Mucosa of stomach (tissue), 1 donor: Measurements from ENCODE around the gene LRRC4.

Experiments
- H3K27me3 ChIP-seq: one replicate; pipeline ENCODE4 v1.7.0; 2013; ENCODE audit warnings: mild to moderate bottlenecking, low read length; ENCODE audit not compliant: control insufficient read depth, insufficient read depth
- H3K36me3 ChIP-seq: one replicate; pipeline ENCODE4 v1.7.0; 2013; ENCODE audit warnings: low read length; ENCODE audit not compliant: control insufficient read depth, insufficient read depth
- H3K4me1 ChIP-seq: one replicate; pipeline ENCODE4 v1.7.0; 2013; ENCODE audit warnings: mild to moderate bottlenecking, low read length; ENCODE audit not compliant: control insufficient read depth, insufficient read depth
- H3K4me3 ChIP-seq: one replicate; pipeline ENCODE4 v1.7.0; 2013; ENCODE audit warnings: low read length
- H3K9ac ChIP-seq: one replicate; pipeline ENCODE4 v1.7.0; 2013; ENCODE audit warnings: mild to moderate bottlenecking, low read length, moderate library complexity
- H3K9me3 ChIP-seq: one replicate; pipeline ENCODE4 v1.7.0; 2013; ENCODE audit warnings: mild to moderate bottlenecking, low read length, moderate library complexity; ENCODE audit not compliant: control insufficient read depth
- donor health status: Pancreatic carcinoma.

Gene LRRC4, protein sequence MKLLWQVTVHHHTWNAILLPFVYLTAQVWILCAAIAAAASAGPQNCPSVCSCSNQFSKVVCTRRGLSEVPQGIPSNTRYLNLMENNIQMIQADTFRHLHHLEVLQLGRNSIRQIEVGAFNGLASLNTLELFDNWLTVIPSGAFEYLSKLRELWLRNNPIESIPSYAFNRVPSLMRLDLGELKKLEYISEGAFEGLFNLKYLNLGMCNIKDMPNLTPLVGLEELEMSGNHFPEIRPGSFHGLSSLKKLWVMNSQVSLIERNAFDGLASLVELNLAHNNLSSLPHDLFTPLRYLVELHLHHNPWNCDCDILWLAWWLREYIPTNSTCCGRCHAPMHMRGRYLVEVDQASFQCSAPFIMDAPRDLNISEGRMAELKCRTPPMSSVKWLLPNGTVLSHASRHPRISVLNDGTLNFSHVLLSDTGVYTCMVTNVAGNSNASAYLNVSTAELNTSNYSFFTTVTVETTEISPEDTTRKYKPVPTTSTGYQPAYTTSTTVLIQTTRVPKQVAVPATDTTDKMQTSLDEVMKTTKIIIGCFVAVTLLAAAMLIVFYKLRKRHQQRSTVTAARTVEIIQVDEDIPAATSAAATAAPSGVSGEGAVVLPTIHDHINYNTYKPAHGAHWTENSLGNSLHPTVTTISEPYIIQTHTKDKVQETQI

DNA sequence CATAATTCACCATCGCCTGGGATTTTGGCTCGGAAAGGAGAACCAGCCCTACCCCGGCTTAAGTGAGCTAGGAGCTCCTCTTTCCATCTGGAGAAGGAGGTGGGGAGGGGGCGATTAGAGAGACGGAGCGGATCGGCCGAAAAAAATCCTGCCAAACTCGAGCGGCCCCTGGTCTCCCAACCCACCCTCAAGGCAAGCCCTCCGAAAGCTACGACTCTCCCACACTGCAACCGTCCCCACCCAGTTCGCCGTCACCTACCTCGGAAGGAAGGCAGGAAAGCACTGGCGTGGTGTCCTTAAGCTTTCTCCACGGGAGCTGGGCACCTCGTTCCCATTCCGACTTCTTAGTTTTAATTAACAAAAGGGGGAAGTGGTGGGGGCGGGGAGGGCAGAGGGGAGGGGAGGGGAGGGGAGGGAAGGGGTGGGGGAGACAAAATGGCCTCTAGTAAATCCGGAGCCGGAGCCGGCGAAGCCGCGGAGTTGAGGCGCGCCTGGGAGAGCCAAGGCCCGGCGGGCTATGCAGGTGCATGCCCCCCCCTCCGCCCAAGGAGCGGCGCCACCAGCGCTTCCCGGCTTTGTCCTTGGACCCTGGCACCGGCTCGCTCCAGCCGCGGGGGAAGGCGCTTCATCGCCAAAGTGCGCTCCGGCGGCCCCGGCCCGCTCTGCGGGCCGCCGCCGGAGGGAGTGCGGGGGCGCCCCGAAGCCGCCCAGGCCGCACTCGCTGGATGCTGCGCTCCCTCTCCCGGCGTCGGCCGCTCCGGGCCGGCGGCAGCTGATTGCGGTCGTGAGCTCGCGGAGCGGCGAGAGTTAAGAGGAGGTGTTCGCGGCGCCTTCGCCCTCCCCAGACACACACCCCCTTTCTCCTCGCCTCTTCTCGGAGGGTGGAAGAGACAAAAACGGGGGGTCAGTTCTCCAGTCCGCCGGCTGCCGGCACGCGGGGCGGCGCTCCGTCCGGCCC is at the start of gene LRRC4:
TSS of gene LRRC4 (minus strand) at position 784 of the 958 bp plus-strand sequence. CDS start 797 bp downstream, outside the sequence.
- Histone ChIP-seq H3K9me3 (no peaks in the 10 kb centered on the region), H3K27me3 (peaks cover 3% of the 10 kb centered on the region), H3K4me3 (no peak within 1 kb of the TSS), H3K9ac (no peak within 1 kb of the TSS), H3K36me3 (no peaks in the 10 kb centered on the region), H3K4me1 (peaks cover 8% of the 10 kb centered on the region)

- Histone ChIP-seq H3K36me3 (peaks cover 13% of the 10 kb centered on the region), H3K9ac (no peak overlapping the region), H3K9me3 (no peaks in the 10 kb centered on the region), H3K4me1 (peaks cover 14% of the 10 kb centered on the region), H3K27me3 (no peaks in the 10 kb centered on the region), H3K4me3 (no peak overlapping the region)
These were observed 48.9 kb upstream of the LRRC4 start for GRCh38 chr7:128080169-128080568.

DNA sequence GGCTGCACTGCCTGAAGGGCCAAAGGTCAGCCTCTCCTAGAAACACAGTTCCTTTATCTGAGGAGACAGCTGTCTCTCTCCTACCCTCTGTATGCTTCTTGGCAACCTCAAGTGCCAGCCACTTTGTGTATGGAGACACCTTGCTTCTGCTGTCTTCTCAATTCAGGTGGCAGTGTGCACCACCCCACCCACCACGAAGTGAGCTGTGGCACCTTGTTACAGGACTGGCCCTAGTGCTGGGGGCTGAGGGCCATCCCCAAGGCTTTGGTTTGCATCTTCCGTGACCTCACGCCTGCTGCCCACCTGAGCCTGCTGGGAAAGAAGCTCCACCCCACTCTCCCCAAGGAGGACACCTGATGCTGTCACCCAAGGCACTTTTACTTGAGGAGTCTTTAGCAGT is 47.1 kb upstream of the LRRC4 start:
- Histone ChIP-seq H3K36me3 (peaks cover 13% of the 10 kb centered on the region), H3K4me1 (peaks cover 14% of the 10 kb centered on the region), H3K9ac (no peak overlapping the region), H3K9me3 (no peaks in the 10 kb centered on the region), H3K4me3 (no peak overlapping the region), H3K27me3 (no peaks in the 10 kb centered on the region)

DNA sequence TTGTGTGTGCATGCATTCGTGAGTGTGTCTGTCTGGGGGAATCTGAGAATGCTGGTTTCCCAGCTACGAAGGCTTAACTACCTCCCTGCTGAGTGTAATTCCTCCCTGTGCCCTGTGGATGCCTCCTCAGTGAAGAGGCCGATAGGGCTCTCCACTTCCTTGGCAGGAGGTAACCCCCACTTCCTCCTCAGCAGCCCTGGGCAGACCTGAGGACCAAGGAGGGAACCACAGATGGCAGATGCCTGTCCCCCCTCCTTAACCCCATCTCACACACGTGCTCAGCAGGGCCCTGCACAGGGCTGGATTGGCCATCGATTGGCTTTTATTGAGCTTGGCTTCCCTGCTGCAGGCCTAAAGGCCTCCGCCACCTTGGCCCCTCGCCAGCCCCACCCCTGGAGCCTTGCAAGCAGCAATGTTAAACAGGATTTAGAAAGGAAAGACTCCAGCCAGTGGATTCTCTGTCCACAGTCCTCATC is 45.6 kb upstream of the LRRC4 start:
- H3K4me3 ChIP-seq, result no peak overlapping the region

GRCh38 chr7:128076196-128076795 is 45.1 kb upstream of the LRRC4 start:
- no peak overlapping the region for H3K4me3 ChIP-seq
- H3K27me3 ChIP-seq, result no peaks in the 10 kb centered on the region
- H3K9me3 ChIP-seq, result no peaks in the 10 kb centered on the region
- no peak overlapping the region for H3K9ac ChIP-seq
- H3K4me1 ChIP-seq, result peaks cover 14% of the 10 kb centered on the region
- peaks cover 7% of the 10 kb centered on the region for H3K36me3 ChIP-seq

More for the DNA sequence above, 45.6 kb upstream of the LRRC4 start:
- Histone ChIP-seq H3K9me3 (no peaks in the 10 kb centered on the region), H3K9ac (no peak overlapping the region), H3K27me3 (no peaks in the 10 kb centered on the region), H3K36me3 (peaks cover 12% of the 10 kb centered on the region), H3K4me1 (peaks cover 14% of the 10 kb centered on the region)

- Histone ChIP-seq H3K36me3 (peaks cover 7% of the 10 kb centered on the region), H3K9me3 (no peaks in the 10 kb centered on the region), H3K27me3 (no peaks in the 10 kb centered on the region), H3K4me1 (peaks cover 14% of the 10 kb centered on the region), H3K9ac (no peak overlapping the region), H3K4me3 (no peak overlapping the region)
These were observed 44.2 kb upstream of the LRRC4 start for GRCh38 chr7:128075242-128076095.

- peaks cover 7% of the 10 kb centered on the region for H3K36me3 ChIP-seq
- no peak overlapping the region for H3K9ac ChIP-seq
These were observed 43.5 kb upstream of the LRRC4 start for GRCh38 chr7:128074736-128075135.

DNA sequence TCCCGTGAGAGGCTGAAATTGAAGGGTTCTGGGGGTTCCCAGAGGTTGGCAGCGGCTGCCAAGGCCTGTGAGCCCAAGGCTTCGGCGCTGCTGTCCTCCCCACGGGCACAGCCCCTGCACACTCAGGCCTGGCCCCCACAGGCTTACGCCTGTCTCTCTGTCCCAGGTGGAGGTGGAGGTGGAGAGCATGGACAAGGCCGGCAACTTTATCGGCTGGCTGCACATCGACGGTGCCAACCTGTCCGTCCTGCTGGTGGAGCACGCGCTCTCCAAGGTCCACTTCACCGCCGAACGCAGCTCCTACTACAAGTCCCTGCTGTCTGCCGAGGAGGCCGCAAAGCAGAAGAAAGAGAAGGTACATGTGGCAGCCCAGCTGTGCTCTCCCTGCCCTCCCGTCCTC is 43.1 kb upstream of the LRRC4 start:
- Histone ChIP-seq H3K4me1 (peaks cover 14% of the 10 kb centered on the region), H3K9me3 (no peaks in the 10 kb centered on the region), H3K36me3 (peaks cover 4% of the 10 kb centered on the region), H3K27me3 (no peaks in the 10 kb centered on the region), H3K4me3 (no peak overlapping the region), H3K9ac (no peak overlapping the region)

More at GRCh38 chr7:128074736-128075135, 43.5 kb upstream of the LRRC4 start:
- no peaks in the 10 kb centered on the region for H3K9me3 ChIP-seq
- no peak overlapping the region for H3K4me3 ChIP-seq
- peaks cover 14% of the 10 kb centered on the region for H3K4me1 ChIP-seq
- H3K27me3 ChIP-seq, result no peaks in the 10 kb centered on the region

DNA sequence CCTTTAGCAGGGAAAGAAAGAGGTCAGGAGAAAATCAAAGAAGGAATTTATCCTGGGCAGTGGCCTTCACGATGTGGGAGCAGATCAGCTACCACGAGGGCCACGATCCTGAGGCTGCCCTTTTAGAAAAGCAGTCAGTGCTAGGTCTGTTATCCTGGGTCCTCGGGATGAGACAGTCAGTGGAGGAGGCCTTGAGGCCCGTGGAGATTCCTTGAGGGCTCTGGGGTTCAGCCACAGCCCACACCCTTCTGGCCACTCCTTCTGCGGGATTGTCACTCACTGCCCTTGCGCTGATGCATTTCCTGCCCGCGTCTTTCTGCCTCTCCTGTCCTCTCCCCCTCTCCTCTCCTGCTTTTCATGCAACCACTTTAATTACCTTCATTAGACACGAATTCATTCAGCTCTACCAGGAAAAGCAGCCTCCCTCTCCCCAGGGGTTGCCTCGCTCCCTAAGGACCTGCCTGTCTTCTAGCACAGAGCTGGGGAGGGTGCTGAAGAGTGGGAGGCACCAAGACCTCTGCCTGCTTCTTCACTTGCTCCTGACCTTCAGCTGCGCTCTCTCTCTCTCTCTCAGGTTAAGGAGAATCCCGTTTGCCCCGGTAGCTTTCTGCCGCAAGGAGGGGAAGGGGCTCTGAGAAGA is 42.6 kb upstream of the LRRC4 start:
- Histone ChIP-seq H3K27me3 (no peaks in the 10 kb centered on the region), H3K36me3 (no peaks in the 10 kb centered on the region), H3K4me3 (no peak overlapping the region), H3K9ac (no peak overlapping the region), H3K4me1 (peaks cover 14% of the 10 kb centered on the region), H3K9me3 (no peaks in the 10 kb centered on the region)

- no peak overlapping the region for H3K9ac ChIP-seq
- H3K4me1 ChIP-seq, result peaks cover 6% of the 10 kb centered on the region
- no peak overlapping the region for H3K4me3 ChIP-seq
- H3K9me3 ChIP-seq, result no peaks in the 10 kb centered on the region
- H3K27me3 ChIP-seq, result no peaks in the 10 kb centered on the region
- H3K36me3 ChIP-seq, result no peaks in the 10 kb centered on the region
These were observed 40.6 kb upstream of the LRRC4 start for GRCh38 chr7:128071801-128072200.
